ENCODE measurements around the gene DEAF1.

DEAF1 gene

DNA sequence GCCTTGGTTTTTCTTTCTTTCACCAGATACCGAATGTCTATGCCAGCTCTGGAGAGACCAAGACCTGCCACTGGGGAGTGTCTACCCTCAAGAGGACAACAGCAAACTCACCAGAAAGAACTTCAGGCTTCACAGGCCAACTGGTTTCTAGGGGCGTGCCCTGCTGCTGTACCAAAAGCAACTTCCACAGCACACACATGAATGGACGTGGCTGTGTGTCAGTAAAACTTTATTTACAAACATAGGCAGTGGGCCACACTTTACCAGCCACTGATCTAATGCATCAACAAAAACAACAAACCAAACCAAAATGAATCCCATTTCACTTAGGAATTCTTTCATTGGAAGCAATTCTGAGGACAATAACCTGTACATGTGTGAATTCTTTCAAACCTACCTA lies 16.7 kb downstream of the DEAF1 start:
- no peak overlapping the region for H3K9ac ChIP-seq
- no peaks in the 10 kb centered on the region for H4K20me1 ChIP-seq (ENCODE audit: insufficient read depth)
- H3K4me3 ChIP-seq (IDR thresholded peaks at IDR 0.05; ENCODE audit: insufficient read depth, low read depth, low read length), result no peak overlapping the region
- H2AFZ ChIP-seq (ENCODE audit: low read depth), result no peak overlapping the region
- no peaks in the 10 kb centered on the region for H3K79me2 ChIP-seq (ENCODE audit: insufficient read depth, low read depth)
- no peak for TF ChIP-seq CTCF (conservative IDR thresholded peaks at IDR 0.05; ENCODE audit: low read depth, low read length)
- H3K4me1 ChIP-seq (ENCODE audit: low read depth, poor library complexity, severe bottlenecking), result no peaks in the 10 kb centered on the region
- H3K4me2 ChIP-seq, result no peak overlapping the region
- peaks cover 4% of the 10 kb centered on the region; the same call in 1 of the 2 replicates for H3K36me3 ChIP-seq (ENCODE audit: insufficient read depth)
- H3K27me3 ChIP-seq (ENCODE audit: insufficient read depth, low read depth), result no peaks in the 10 kb centered on the region
- no peak overlapping the region for H3K27ac ChIP-seq

DNA sequence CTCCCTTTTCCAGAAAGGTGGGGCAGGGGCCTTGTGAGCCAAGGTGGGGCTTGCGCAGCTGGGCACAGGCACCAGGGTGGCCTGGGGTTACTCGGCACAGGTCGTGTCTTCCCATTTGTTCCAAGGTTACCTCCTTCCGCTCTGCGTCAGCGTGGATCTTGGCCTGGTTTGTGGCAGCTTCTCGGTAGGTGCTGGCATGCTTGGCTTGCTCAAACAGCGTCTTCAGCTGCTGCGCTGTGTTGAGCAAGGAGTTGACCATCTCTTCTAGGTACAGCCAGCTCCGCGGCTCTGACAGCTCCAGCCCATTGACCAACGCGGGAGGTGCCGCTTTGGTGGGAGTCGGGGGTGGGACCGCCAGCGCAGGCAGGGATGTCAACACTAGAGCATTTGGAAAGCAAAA lies 20.6 kb downstream of the DEAF1 start:
- no peaks in the 10 kb centered on the region for H3K79me2 ChIP-seq (ENCODE audit: insufficient read depth, low read depth)

DNA sequence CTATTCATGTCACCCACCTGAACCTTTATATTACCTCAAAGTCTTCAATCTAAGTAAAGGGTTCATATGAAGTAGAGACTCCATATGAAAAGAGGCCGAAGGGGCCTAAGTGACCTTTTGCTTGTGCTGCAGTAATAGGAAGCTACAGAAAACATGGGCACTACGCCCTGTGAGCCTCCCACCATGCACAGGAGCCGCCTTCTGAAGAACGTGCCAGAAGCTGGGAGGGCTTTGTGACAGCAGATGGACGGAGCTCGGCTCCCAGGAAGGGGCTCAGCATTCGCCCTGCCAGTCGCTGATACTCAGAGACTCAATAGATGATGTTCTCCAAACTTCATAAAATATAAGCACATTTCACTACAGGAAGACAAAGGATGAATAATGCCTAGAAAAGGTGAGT lies 21.2 kb downstream of the DEAF1 start:
- no peak overlapping the region for H3K4me2 ChIP-seq
- no peaks in the 10 kb centered on the region for H4K20me1 ChIP-seq (ENCODE audit: insufficient read depth)
- H3K9ac ChIP-seq, result no peak overlapping the region
- H3K79me2 ChIP-seq (ENCODE audit: insufficient read depth, low read depth), result no peaks in the 10 kb centered on the region
- no peak overlapping the region for H3K4me3 ChIP-seq (IDR thresholded peaks at IDR 0.05; ENCODE audit: insufficient read depth, low read depth, low read length)
- no peak for TF ChIP-seq CTCF (conservative IDR thresholded peaks at IDR 0.05; ENCODE audit: low read depth, low read length)
- no peaks in the 10 kb centered on the region for H3K27me3 ChIP-seq (ENCODE audit: insufficient read depth, low read depth)
- peaks cover 10% of the 10 kb centered on the region for H3K4me1 ChIP-seq (ENCODE audit: low read depth, poor library complexity, severe bottlenecking)
- peaks cover 4% of the 10 kb centered on the region; the same call in 1 of the 2 replicates for H3K36me3 ChIP-seq (ENCODE audit: insufficient read depth)
- no peak overlapping the region for H3K27ac ChIP-seq
- H2AFZ ChIP-seq (ENCODE audit: low read depth), result no peak overlapping the region

More for the DNA sequence above, 20.6 kb downstream of the DEAF1 start:
- Histone ChIP-seq H3K4me3 (IDR thresholded peaks at IDR 0.05; ENCODE audit: insufficient read depth, low read depth, low read length) (no peak overlapping the region), H3K4me1 (ENCODE audit: low read depth, poor library complexity, severe bottlenecking) (peaks cover 6% of the 10 kb centered on the region), H3K36me3 (ENCODE audit: insufficient read depth) (peaks cover 4% of the 10 kb centered on the region; the same call in 1 of the 2 replicates), H3K9ac (no peak overlapping the region), H2AFZ (ENCODE audit: low read depth) (no peak overlapping the region), H3K4me2 (no peak overlapping the region), H4K20me1 (ENCODE audit: insufficient read depth) (no peaks in the 10 kb centered on the region), H3K27me3 (ENCODE audit: insufficient read depth, low read depth) (no peaks in the 10 kb centered on the region), H3K27ac (no peak overlapping the region)
- no peak for TF ChIP-seq CTCF (conservative IDR thresholded peaks at IDR 0.05; ENCODE audit: low read depth, low read length)

GRCh38 chr11:665704-666281 lies 29.2 kb downstream of the DEAF1 start:
- Histone ChIP-seq H3K4me2 (peak overlapping the region; percentile 77), H3K4me1 (ENCODE audit: low read depth, poor library complexity, severe bottlenecking) (peaks cover 41% of the 10 kb centered on the region), H4K20me1 (ENCODE audit: insufficient read depth) (no peaks in the 10 kb centered on the region), H3K36me3 (ENCODE audit: insufficient read depth) (peaks cover 4% of the 10 kb centered on the region; the same call in 1 of the 2 replicates), H3K27ac (peak overlapping the region; percentile 91), H3K79me2 (ENCODE audit: insufficient read depth, low read depth) (no peaks in the 10 kb centered on the region), H2AFZ (ENCODE audit: low read depth) (peak overlapping the region; percentile 2; the same call in 1 of the 2 replicates), H3K4me3 (IDR thresholded peaks at IDR 0.05; ENCODE audit: insufficient read depth, low read depth, low read length) (no peak overlapping the region), H3K9ac (peak overlapping the region; percentile 42), H3K27me3 (ENCODE audit: insufficient read depth, low read depth) (no peaks in the 10 kb centered on the region)
- TF ChIP-seq CTCF (conservative IDR thresholded peaks at IDR 0.05; ENCODE audit: low read depth, low read length), result no peak

Data from KMS-11 (cell line).